ENCODE results near the gene CD38. TPM values are rescaled to one million over a fixed set of nuclear protein-coding genes. Genes with fewer than 3 reads are reported as not detected.
"Not testable (repeated sequence)": the region's sequence is repeated elsewhere in the genome, so short reads cannot be mapped to it uniquely, and the experiment has no call there.

Gene CD38
- total RNA-seq, 1 donor from 2014 or later: 103 TPM

DNA sequence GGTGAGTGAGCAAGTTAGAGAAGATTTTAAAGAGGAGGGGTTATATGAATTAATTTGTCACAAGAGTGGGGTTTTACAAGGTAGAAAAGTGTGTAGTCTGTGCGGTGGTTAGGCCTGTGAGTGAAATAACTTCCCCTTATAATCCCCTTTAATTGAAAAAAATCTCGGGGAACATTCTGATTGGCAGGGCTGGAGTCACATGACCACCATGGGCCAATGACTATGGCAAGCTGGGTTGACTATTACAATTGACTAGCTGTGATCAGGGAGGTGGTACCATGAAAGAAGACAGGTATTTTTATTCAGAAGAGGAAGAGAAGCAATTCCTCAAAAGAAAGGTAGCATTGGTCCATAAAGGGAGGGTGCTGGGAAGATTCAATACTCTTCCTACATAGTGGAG lies 27.0 kb upstream of the CD38 start:
- H3K4me3 Mint-ChIP-seq: no peak overlapping the region
- intact Hi-C loops (cut with micrococcal nuclease): no loop called here
- peaks cover 7% of the 10 kb centered on the region for H3K36me3 Mint-ChIP-seq (ENCODE audit: low read depth)
- DNase-seq: no peak
- H3K27me3 Mint-ChIP-seq: no peaks in the 10 kb centered on the region
- peaks cover 13% of the 10 kb centered on the region for H3K9me3 Mint-ChIP-seq
- H3K27ac Mint-ChIP-seq: no peak overlapping the region
- H3K4me1 Mint-ChIP-seq: peaks cover 35% of the 10 kb centered on the region

DNA sequence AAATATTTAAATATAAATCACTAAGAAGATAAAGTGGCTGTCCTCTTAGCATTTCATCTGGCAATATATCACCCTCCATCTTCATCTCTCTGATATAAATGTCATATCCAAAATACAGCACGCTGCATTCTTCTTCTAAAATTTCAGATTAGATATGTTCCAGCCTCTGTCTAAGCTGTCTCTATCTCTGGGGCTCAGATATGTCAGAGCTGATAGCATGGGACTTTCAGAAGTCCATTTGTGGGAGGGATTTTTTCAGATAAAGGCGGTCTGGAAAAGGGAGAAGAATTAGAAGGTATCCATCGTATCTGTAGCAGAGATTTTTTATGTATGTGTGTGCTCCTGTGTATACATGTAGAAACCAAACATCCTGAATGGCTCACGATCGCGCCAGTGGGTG lies 25.0 kb upstream of the CD38 start:
- Mint-ChIP-seq H3K4me1 (peaks cover 45% of the 10 kb centered on the region), H3K27me3 (no peaks in the 10 kb centered on the region), H3K27ac (no peak overlapping the region), H3K9me3 (peaks cover 7% of the 10 kb centered on the region), H3K36me3 (ENCODE audit: low read depth) (peaks cover 3% of the 10 kb centered on the region), H3K4me3 (no peak overlapping the region)
- intact Hi-C loops (cut with micrococcal nuclease): no loop called here
- no peak for DNase-seq

GRCh38 chr4:15753786-15754185 lies 24.3 kb upstream of the CD38 start:
- H3K4me3 Mint-ChIP-seq: peak overlapping the region; percentile 61
- no peaks in the 10 kb centered on the region for H3K27me3 Mint-ChIP-seq
- peaks cover 47% of the 10 kb centered on the region for H3K4me1 Mint-ChIP-seq
- H3K9me3 Mint-ChIP-seq: peaks cover 6% of the 10 kb centered on the region
- intact Hi-C loops (cut with micrococcal nuclease): no loop called here
- H3K36me3 Mint-ChIP-seq (ENCODE audit: low read depth): peaks cover 2% of the 10 kb centered on the region
- peak overlapping the region; percentile 94 for H3K27ac Mint-ChIP-seq
- no peak for DNase-seq

DNA sequence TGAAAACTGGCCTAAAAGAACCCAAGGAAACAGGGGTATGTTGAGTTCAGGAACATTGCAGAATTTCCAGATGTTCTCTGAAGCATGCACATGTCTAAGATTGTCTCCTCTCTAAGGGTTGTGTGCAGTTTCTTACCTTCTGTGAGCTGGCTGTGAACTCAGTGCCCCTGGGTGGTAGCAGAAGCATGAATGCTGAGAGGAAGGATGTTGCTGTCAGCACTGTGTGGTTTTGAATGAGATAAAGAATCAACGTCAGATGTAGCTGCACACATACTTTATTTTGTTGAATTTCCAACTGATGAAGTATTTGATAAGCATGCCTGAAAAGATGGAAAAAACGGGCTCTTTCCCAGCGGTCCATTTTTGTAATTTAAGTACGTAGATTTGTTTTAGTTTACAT lies 23.8 kb upstream of the CD38 start:
- peaks cover 3% of the 10 kb centered on the region for H3K36me3 Mint-ChIP-seq (ENCODE audit: low read depth)
- peak; percentile 89 for DNase-seq
- H3K4me3 Mint-ChIP-seq: peak overlapping the region; percentile 61
- H3K9me3 Mint-ChIP-seq: peaks cover 6% of the 10 kb centered on the region
- intact Hi-C loops (cut with micrococcal nuclease): no loop called here
- H3K4me1 Mint-ChIP-seq: peaks cover 47% of the 10 kb centered on the region
- H3K27ac Mint-ChIP-seq: peak overlapping the region; percentile 94
- no peaks in the 10 kb centered on the region for H3K27me3 Mint-ChIP-seq

DNA sequence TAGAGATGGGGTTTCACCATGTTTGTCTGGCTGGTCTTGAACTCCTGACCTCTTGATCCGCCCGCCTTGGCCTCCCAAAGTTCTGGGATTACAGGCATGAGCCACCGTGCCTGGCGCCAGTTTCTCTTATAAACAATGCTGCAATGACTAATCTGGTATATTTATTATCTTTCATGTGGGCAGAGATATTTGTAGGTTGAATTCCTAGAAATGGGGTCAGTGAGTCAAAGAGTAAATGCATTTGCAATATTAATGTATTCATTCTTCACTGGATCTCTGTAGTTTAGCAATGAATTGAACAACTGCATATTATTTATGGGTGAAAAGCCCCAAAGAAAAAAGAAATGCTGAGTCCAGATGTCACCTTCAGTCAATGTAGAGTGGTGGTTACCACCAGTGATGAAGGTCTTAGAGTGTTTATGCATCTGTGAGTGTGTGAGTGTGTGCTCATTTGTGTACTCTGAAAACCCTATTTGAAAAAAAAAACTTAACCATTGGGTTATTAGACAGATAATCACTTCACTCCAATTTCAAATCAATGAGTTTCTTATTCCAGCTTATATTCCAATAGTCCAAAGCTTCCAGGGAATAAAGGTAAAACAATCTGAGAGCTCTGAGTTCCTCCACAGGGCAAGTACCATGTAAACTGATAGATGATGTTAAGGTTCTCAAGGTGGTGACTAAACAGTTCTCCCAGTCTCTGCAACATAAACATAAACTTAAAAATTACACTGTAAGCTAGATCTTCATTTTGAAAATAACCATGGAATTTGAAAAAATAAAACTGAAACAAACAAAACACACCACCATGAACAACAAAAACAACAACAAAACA lies 22.6 kb upstream of the CD38 start:
- Mint-ChIP-seq H3K4me3 (peak overlapping the region; percentile 77), H3K4me1 (peaks cover 50% of the 10 kb centered on the region), H3K36me3 (ENCODE audit: low read depth) (peaks cover 5% of the 10 kb centered on the region), H3K27ac (peak overlapping the region; percentile 94), H3K27me3 (no peaks in the 10 kb centered on the region), H3K9me3 (peaks cover 6% of the 10 kb centered on the region)
- peak; percentile 81 for DNase-seq
- intact Hi-C loops (cut with micrococcal nuclease): loop anchor here (1.0 to 5.0 kb wide), 10 partner anchors 11 to 1822 kb away; partner anchors contain the start of genes FAM200B, FBXL5 and LAP3

GRCh38 chr4:15756361-15756861 lies 21.7 kb upstream of the CD38 start:
- H3K9me3 Mint-ChIP-seq: no peaks in the 10 kb centered on the region
- peaks cover 51% of the 10 kb centered on the region for H3K4me1 Mint-ChIP-seq
- intact Hi-C loops (cut with micrococcal nuclease): loop anchor here (1.0 to 5.0 kb wide), 7 partner anchors 10 to 1821 kb away; partner anchors contain the start of genes FAM200B, FBXL5 and LAP3
- peak overlapping the region; percentile 94 for H3K27ac Mint-ChIP-seq
- peak overlapping the region; percentile 77 for H3K4me3 Mint-ChIP-seq
- DNase-seq: peak; percentile 92
- H3K36me3 Mint-ChIP-seq (ENCODE audit: low read depth): peaks cover 3% of the 10 kb centered on the region
- no peaks in the 10 kb centered on the region for H3K27me3 Mint-ChIP-seq

- Mint-ChIP-seq H3K36me3 (ENCODE audit: low read depth) (peaks cover 3% of the 10 kb centered on the region), H3K4me3 (peak overlapping the region; percentile 77), H3K27me3 (no peaks in the 10 kb centered on the region), H3K27ac (peak overlapping the region; percentile 94), H3K9me3 (no peaks in the 10 kb centered on the region), H3K4me1 (peaks cover 52% of the 10 kb centered on the region)
- intact Hi-C loops (cut with micrococcal nuclease): loop anchor here (5.0 kb wide), 1 partner anchor 1820 kb away; the partner anchor contains the start of gene LAP3
- peak; percentile 69 for DNase-seq
These were observed 21.1 kb upstream of the CD38 start for GRCh38 chr4:15757054-15757453.

DNA sequence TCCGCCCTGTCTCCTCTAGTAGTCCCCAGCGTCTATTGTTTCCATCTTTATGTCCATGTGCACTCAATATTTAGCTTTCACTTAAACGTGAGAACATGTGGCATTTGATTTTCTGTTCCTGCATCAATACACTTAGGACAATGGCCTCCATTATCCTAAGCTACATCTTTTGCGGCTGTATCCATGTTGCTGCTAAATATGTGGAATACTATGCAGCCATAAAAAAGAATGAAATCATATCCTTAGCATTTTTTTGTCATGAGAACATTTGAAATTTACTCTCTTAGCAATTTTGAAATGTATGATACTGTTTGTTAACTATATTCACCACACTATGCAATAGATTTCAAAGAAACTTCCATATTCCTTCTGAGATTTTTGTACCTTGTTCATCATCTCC lies 19.8 kb upstream of the CD38 start:
- no peaks in the 10 kb centered on the region for H3K27me3 Mint-ChIP-seq
- peaks cover 52% of the 10 kb centered on the region for H3K4me1 Mint-ChIP-seq
- no peaks in the 10 kb centered on the region for H3K9me3 Mint-ChIP-seq
- H3K4me3 Mint-ChIP-seq: peak overlapping the region; percentile 36
- peaks cover 3% of the 10 kb centered on the region for H3K36me3 Mint-ChIP-seq (ENCODE audit: low read depth)
- peak overlapping the region; percentile 75 for H3K27ac Mint-ChIP-seq
- no peak for DNase-seq
- intact Hi-C loops (cut with micrococcal nuclease): loop anchor here (5.0 kb wide), 1 partner anchor 1819 kb away; the partner anchor contains the start of gene LAP3

GRCh38 chr4:15762460-15762859 lies 15.7 kb upstream of the CD38 start:
- H3K36me3 Mint-ChIP-seq (ENCODE audit: low read depth); H3K4me3 Mint-ChIP-seq; intact Hi-C loops (cut with micrococcal nuclease); H3K9me3 Mint-ChIP-seq; H3K27me3 Mint-ChIP-seq; DNase-seq: not testable (repeated sequence)
- Mint-ChIP-seq H3K27ac (peak overlapping the region; percentile 77), H3K4me1 (peaks cover 47% of the 10 kb centered on the region)

GRCh38 chr4:15765391-15765790 lies 12.7 kb upstream of the CD38 start:
- H3K9me3 Mint-ChIP-seq: peaks cover 6% of the 10 kb centered on the region
- H3K4me3 Mint-ChIP-seq: peak overlapping the region; percentile 39
- H3K36me3 Mint-ChIP-seq (ENCODE audit: low read depth): peaks cover 2% of the 10 kb centered on the region
- H3K27me3 Mint-ChIP-seq: no peaks in the 10 kb centered on the region
- H3K4me1 Mint-ChIP-seq: peaks cover 56% of the 10 kb centered on the region
- intact Hi-C loops (cut with micrococcal nuclease): no loop called here
- DNase-seq: no peak
- H3K27ac Mint-ChIP-seq: peak overlapping the region; percentile 78

- peaks cover 2% of the 10 kb centered on the region for H3K36me3 Mint-ChIP-seq (ENCODE audit: low read depth)
These were observed 12.0 kb upstream of the CD38 start for GRCh38 chr4:15765910-15766697.

GRCh38 chr4:15766821-15767220 lies 11.3 kb upstream of the CD38 start:
- DNase-seq: peak; percentile 63
- intact Hi-C loops (cut with micrococcal nuclease): loop anchor here (1.0 kb wide), 2 partner anchors 11 kb away; partner anchors contain the start of gene CD38
- Mint-ChIP-seq H3K9me3 (peaks cover 6% of the 10 kb centered on the region), H3K4me1 (peaks cover 61% of the 10 kb centered on the region), H3K27ac (peak overlapping the region; percentile 78), H3K4me3 (peak overlapping the region; percentile 39), H3K36me3 (ENCODE audit: low read depth) (peaks cover 2% of the 10 kb centered on the region), H3K27me3 (no peaks in the 10 kb centered on the region)

More at GRCh38 chr4:15765910-15766697, 12.0 kb upstream of the CD38 start:
- peak; percentile 88 for DNase-seq
- Mint-ChIP-seq H3K9me3 (peaks cover 6% of the 10 kb centered on the region), H3K4me3 (peak overlapping the region; percentile 39), H3K27ac (peak overlapping the region; percentile 78), H3K27me3 (no peaks in the 10 kb centered on the region), H3K4me1 (peaks cover 57% of the 10 kb centered on the region)
- intact Hi-C loops (cut with micrococcal nuclease): loop anchor here (1.0 kb wide), 2 partner anchors 10 to 12 kb away; partner anchors contain the start of gene CD38

GRCh38 chr4:15769202-15769601 lies 8.9 kb upstream of the CD38 start:
- intact Hi-C loops (cut with micrococcal nuclease): no loop called here
- Mint-ChIP-seq H3K4me1 (peaks cover 70% of the 10 kb centered on the region), H3K4me3 (no peak overlapping the region), H3K27me3 (no peaks in the 10 kb centered on the region), H3K27ac (peak overlapping the region; percentile 40), H3K9me3 (peaks cover 6% of the 10 kb centered on the region), H3K36me3 (ENCODE audit: low read depth) (peaks cover 2% of the 10 kb centered on the region)
- no peak for DNase-seq
